Lower leg skin (tissue), 3 donors: ENCODE data around the gene B3GALT6.

ENCODE experiments used
- POLR2A ChIP-seq, 2 donors: fragments of 450-650 bp; IDR thresholded peaks; one replicate each; pipeline ENCODE4 v1.6.1; 2016 to 2017; ENCODE audit warnings: antibody characterized with exemption in 2 of 2, mild to moderate bottlenecking in 1 of 2, moderate library complexity in 1 of 2
- TF ChIP-seq, protein P1 (sequence below), 3 donors: fragments of 450-650 bp; IDR thresholded peaks; one replicate each; pipeline ENCODE4 v1.5.1; 2016; ENCODE audit warnings: antibody characterized with exemption in 3 of 3, mild to moderate bottlenecking in 3 of 3, moderate library complexity in 2 of 3

- TF ChIP-seq POLR2A (IDR thresholded peaks at IDR 0.05), result no peak
- TF ChIP-seq, protein P1, sequence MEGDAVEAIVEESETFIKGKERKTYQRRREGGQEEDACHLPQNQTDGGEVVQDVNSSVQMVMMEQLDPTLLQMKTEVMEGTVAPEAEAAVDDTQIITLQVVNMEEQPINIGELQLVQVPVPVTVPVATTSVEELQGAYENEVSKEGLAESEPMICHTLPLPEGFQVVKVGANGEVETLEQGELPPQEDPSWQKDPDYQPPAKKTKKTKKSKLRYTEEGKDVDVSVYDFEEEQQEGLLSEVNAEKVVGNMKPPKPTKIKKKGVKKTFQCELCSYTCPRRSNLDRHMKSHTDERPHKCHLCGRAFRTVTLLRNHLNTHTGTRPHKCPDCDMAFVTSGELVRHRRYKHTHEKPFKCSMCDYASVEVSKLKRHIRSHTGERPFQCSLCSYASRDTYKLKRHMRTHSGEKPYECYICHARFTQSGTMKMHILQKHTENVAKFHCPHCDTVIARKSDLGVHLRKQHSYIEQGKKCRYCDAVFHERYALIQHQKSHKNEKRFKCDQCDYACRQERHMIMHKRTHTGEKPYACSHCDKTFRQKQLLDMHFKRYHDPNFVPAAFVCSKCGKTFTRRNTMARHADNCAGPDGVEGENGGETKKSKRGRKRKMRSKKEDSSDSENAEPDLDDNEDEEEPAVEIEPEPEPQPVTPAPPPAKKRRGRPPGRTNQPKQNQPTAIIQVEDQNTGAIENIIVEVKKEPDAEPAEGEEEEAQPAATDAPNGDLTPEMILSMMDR (IDR thresholded peaks at IDR 0.05), result no peak
Observed at GRCh38 chr1:1268284-1268682, 36.2 kb downstream of the B3GALT6 start.
